Measurements from ENCODE around the gene MYO5B.

MYO5B gene

DNA sequence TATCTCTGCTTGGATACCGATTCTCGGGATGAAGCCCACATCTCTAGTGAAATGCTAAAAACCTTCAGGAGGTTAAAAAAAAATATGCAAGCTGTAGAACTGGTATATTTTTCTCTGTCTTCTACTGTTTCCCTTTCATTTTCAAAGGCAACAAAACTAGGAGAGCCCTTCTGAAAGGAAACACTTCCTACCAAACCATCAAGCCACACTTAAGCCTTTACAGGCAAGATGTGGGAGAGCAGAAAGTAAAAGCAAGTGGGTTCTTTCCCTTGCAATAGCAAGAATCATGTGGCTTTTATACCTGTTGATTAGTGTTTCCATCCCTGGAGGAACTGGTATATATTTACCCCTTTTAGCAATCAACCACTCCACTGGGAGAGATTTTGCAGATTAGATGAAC lies 233.7 kb downstream of the MYO5B start:
- DNase-seq: no peak

DNA sequence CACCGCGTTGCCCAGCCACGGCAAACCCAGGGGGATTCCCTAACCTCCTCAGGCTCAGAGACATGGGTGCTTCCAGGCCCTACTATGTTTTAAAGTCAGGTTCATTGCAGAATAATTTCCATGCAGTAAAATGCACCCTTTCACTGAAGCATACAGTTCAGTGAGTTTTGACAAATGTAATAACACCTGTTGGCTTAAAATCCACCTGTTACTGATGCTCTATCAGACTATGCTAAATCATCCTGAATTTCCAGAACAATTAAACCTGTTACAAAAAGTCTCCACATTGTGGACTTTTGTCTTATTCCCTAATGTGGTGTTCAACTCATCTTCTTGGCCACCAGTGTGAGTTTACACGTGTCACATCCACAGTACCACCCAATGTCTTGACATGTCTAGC lies 234.6 kb downstream of the MYO5B start:
- DNase-seq: no peak

DNA sequence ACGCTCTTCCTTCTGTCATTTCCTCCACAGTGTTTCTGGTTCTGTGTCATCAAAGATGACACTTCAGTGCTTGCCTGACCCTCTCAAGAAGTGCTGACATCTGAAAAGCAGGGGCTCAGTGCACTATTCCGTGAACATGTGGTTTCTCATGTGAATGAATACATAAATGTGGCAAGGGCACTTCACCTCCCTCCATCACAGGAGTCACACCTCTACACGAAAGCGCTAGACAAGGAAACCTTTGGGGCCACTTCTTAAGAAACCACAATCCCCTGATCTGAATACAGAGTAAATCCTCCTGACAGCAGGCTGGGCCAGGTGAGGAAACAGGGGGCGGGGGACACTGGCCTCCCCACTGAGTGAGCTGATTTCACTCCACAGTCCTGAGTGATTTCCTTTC lies 235.8 kb downstream of the MYO5B start:
- DNase-seq: no peak

DNA sequence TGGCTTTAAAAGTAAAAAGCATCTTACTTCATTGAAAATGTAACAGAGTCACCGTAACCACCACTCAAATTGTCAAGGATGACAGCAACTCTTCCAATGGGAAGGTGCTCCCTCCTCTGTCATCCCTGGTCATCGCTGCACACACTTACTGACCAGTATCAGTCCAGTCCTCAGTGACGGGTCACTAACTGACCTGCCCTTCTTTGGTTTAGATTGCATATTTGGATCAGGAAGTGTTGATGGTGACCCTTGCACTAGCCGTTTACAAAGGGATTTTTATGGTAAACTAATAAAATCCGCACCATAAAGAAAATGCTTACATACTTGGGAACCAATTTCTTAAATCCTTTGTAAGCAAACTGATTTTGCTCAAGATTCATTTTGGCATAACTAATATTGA lies 239.7 kb downstream of the MYO5B start:
- DNase-seq: no peak

DNA sequence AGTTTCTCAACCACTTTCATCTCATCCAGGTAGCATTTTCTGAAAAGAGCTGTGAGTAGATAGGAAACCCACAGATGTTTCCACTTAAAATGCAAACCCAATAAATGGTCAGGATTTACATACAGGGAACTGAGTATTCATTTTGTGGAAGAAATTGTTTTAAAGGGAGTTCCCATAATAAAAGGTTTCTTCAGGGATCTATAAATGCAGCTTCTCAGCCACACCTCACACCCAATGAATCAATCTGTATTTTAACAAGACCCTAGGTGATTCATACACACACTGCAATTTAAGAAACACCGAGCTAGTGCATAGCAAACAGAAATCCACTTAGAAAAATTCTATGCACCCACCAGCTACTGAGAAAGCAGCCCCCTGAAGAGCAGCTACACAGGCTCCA lies 241.6 kb downstream of the MYO5B start:
- no peak for DNase-seq

DNA sequence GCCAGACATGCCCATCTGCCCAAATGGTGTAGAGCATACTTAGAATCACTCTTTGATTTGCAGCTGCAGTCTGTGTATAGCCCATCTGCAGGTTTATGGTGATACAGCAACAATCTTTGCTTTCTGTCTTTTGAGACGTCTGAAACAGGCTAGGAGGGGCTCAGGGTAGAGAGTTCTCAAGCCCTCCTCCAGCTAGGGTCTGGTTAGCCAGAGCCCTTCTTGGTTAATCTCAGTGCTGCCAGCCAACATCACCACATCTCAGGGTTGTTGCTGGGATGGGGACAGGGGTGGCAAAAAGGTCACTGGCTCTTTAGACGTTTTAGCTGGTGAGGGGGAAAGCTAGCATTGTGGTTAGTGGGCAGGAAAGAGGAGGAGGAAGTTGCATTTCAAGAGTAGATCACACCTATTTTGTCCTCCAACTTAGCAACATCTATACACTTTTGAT lies 245.0 kb downstream of the MYO5B start:
- no peak for DNase-seq

DNA sequence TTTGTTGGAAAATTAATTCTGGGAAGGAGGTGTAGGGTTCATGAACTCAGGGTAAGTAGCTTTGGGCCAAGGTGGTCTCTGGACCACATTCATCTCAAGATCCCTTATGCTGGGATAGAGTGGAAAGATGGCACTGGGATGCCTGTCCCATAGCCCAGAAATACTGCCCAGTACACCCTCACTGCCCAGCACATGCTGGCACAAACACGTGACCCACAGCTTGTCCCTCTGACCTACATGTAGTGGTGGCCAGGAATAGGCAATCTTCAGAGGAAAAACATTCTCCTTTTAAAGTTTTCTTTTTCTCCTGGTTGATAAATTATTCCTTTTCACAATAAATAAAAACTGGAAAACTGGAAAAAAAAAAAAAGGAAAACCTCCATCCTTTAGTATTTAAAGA lies 246.0 kb downstream of the MYO5B start:
- no peak for DNase-seq

DNA sequence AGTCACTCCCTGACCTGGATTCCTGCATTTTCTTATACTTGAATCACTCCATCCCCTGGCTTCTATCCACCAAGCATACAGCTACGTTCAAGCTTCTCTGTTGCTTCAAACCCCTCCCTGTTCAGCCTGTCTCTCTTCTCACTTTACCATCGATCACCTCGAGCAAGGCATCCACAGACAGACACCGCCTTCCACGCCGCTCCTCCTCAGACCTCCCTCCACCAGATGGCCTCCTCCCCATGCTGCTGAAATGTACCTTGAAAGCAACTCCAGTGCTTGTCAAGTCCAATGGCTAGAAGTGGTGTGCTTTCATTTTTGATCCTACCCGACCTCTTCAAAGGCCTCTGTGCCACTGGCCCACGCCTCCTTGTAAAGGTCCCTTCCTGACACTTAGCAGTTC lies 250.3 kb downstream of the MYO5B start:
- DNase-seq: peak; percentile 46

DNA sequence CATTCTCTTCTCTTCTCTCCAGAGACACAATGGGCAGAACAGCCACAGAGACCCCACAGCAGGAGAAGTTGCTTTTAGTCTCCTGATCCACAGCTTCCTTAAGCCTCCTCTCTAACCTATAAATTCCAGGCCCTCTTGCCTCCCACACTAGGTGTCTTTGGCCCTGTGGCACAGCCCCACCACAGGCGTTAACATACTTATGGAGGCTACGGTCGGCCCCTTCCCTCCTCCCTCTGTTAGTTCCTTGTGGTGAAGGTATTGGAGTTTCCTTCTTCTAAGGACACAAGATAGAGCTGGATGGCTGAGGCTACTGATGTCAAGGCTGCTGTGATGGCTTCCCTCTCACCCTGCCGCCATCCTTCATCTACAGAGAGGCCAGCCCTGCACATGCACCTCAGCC lies 258.1 kb downstream of the MYO5B start:
- no peak for DNase-seq

DNA sequence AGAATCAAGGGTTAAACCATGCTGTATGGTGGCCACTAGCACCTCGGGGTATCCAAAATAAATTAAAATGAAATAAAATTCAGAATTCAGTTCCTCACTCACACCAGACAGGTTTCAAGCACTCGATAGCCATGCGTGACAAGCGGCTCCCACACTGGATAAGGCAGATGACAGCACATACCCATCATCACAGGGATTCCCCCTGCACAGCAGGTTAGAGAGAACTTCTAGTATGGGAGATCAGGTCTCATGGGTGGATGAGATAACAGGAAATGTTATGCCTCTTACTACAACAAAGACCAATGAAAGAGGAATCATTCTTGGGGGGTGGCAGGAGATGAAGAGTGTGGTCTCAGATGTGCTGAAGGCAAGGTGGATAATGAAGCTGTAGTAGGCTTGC lies 259.7 kb downstream of the MYO5B start:
- DNase-seq: no peak

DNA sequence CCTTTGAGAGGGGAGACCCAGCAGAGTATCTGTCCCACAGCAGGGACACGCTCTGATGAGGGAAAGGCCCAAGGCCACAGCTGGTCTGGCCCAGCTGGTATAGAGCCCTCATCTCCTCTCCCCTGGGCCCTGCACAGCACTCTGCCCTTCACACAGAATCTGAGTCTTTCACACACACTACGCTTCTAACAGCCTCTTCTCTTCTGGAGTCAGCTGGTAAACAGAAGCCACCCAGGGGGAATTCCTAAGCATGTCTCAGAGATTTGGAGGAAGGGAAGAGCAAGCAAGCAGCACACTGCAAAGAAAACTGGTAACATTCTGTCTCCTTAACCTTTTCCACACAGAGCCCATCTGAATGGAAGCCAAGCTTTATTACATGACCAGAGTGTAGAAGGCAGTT lies 260.5 kb downstream of the MYO5B start:
- no peak for DNase-seq

DNA sequence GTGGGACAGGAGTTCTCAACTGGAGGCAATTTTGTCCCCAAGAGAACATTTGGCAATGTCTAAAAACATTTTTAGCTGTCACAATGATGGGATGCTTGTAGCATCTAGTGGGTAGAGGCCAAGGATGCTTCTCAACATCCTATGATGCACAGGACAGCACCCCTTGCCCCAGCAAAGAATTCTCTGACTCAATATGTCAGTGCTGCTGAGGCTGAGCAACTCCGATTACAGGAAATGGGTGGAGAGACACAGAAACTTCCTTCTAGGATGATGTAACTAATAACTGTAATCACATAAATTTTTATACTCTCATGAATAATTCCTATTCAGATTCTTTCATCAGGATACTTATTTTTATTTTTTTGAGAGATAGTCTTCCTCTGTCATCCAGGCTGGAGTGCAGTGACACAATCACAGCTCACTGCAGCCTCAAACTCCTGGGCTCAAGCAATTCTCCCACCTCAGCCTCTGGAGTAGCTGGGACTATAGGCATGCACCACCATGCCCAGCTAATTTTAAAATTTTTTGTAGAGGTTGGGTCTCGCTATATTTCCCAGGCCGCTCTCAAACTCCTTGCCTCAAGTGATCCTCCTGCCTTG lies 261.3 kb downstream of the MYO5B start:
- DNase-seq: no peak

DNA sequence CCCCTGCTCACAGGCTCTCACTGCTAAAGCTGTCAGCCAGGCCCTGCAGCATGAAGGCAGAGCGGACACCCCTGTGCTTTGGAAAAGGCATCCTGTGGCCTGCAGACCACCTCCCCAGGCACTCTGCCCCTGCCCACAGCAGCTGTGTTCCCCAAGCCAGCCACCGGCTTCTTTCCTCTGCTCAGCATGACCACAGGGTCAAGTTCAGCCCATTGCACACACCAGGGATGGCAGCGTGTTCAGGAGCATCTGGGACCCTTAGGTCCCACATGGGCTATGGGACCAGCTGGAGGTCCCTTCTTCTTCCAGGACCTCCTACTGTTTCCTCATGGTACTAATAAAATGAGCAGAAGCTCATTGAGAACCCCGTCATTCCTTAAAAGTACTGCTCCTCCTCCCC lies 263.2 kb downstream of the MYO5B start:
- no peak for DNase-seq

DNA sequence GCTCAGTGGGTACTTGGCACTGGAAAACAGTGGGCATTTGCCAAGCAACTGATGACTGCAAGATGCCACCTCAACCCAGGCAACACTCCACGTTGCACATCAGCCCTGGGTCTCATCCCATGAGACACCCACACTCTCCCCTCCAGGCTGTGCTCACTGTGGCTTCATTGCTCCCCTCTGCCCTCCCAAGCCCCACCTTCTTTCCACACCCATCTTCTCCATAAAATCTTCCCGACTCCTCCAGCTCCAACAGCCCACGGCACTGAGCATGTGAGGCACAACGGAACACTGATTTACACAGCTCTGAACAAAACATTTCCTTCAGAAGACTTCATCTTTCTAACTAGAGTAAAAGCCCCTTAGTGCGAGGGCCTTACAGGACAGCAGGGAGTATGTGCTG lies 263.8 kb downstream of the MYO5B start:
- DNase-seq: no peak

DNA sequence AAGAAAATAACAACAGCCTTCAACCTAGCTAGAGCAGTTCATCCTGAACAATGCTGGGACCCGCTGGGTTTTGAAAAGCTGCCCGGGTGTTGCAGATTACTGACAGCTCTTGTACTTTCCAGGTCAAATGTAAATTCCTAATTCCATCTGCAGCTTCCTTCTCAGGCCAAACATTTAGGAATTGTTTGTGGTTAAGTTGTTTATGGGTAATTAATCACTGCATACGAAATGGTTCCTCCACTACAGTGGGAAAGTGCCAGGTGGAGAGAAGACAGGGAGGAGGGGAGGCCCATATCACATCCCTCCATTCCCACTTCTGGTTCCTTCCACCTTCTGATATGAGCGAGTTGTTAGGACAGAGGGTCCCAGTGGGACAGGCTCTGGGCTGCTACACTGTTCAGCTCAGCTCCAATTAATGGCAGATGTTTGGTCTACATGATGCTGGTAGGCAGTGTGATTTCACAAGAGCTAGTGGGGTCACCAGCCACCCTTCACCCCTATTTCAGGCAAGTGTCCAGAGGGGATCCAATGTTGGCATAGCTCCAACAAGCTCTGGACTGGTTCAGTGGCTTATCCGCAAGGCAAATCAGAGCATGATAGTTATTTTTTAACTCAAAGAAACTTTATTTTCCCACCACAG lies 268.7 kb downstream of the MYO5B start:
- no peak for DNase-seq

DNA sequence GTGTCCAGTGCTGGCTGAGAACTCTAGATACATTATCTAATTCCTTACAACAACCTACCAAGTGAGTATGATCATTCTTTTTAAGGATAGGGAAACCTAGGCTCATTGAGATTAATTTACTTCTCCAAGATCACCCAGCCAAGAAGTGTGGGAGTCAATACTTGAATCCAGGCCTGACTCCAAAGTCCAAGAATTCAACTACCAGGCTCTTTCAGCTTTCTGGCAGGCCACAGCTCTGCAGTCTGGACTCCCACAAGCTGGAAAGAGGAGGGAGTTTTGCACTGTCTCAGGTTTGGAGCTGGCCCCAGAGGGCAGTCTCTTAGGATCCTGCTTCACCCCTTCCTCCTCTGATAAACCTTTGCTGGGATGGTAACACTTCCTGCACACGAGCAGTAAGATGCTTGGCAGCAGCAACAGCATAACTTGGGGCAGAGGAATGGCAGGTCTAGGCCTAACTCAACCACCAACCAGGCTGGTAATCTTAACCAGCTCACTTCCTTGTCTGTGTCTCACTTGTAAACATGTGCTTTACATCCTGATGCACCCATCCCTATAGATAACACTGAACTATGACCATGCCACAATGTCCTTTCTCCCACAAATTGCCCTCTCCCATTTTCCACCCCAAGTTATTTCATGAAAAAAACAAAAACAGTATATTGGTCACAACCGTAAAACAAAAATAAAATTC lies 270.5 kb downstream of the MYO5B start:
- no peak for DNase-seq

DNA sequence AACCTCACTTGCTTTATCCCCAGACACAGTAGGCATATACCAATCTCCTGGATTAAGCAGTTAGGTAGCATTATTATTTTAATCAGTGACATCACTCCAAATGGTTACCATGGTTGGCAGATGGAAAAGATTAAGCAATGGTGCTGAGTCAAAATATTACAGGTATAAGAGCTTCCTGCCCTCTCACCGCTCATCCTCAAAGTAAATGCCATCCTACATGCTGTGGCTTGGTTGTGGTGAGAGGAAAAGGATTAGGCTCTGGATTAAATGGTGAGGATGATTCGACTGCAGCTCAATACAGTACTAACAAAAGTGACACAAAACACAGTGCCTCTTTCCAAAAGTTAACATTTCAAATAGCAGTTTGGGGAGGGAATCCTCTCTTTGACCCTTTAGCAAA lies 272.7 kb downstream of the MYO5B start:
- peak; percentile 32 for DNase-seq

DNA sequence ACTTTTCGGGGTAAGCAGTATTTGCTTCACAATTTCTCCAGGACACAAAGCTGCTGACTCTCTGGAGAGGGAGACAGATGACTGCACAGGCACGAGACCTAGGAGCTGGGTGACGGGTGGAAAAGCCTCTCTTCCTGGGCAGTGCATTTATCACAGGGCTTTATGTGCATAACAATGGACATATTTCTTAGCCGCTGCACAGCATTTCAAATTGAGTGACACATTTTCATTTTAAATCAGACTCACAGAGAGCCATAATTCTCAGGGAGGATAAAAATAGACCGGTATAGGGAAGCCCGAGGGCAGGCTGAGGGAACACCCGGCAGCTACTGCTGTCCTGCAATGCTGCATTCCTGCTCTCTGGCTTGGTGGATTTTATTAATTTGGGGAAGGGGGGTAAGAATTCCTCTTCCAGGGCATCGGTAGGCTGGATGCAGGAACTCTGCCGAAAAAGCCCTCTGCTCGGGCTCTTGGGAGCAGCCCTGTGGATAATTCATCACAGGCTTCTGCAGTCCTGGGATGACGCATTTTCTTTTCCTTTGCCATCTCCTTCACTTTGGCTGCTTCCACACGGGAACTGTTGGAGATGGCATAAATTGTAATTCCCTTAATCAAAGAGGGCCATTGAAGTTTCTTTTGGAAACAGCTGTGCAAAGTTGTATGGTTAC lies 273.5 kb downstream of the MYO5B start:
- DNase-seq: no peak

DNA sequence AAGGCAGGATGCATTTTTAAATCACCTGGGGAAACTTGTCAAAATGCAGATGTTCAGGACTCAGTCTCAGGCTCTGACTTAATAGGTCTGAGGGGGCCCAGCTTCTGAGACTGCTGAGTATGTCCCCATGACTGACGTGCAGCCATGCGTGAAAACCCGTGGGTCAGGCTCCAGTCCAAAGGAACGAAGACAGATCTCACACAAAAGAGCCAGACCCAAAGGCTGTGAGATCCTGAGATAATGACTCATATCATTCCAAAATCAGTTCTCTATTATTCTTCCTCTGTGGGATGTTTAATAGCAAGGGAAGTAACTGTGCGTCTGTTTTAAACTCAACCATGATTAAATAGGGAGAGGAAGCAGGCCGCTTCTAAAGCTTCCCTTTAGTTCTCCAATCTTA lies 274.2 kb downstream of the MYO5B start:
- no peak for DNase-seq

DNA sequence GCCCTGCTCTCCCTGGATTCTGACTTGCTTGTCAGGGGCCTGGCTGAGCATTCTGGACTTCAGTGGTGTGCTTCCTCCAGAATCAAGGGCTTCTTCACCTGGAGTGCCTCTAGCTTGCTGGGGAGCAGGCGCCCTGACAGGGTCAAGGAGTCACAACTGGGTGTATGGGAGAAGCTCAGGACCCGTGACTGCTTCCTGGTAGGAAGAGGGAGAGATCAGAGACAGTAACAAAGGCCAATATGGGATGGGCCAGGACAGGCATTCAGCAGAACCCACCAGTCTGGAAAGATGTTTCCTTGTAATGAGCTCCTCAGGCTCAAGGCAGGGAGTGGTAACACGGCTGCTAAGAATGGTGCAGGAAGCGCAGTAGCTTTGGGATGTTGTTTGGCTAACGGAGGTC lies 277.2 kb downstream of the MYO5B start:
- no peak for DNase-seq

DNA sequence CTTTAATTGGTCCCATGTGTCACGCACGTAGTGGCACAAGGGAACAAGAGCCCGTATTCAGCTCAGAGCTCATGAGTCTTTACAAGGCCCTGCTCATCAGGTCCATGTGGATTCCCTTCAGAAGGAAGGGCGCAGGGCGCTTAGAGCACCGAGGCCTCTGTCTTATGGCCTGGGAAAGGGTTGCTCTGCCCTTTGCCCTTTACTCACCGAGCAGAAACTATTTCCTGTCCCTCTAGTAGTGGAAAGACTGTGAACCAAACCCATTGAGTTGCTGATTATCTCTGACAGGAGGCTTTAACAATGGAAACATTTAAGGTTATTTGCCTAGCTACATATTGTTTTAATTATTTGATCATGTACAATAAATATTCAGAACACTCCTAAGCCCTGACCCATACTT lies 279.6 kb downstream of the MYO5B start:
- no peak for DNase-seq

DNA sequence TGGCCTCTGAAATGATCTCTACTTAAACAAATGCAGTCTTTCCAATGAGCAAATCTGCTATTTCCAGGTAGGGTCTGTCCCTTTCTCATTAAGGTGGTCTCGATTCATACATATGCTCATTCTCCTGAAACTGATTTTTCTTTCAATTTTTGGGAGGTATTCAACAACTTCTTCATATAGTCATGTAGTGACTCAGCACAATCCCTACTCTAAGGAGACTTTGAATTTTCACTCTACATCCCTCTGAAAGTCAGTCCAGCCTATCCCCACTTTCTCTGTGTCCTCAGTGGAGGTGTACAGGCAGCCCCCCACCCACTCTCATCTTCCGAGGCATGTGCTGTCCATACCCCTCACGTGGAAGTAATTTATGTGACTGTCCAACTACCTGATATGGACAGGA lies 281.7 kb downstream of the MYO5B start:
- no peak for DNase-seq

DNA sequence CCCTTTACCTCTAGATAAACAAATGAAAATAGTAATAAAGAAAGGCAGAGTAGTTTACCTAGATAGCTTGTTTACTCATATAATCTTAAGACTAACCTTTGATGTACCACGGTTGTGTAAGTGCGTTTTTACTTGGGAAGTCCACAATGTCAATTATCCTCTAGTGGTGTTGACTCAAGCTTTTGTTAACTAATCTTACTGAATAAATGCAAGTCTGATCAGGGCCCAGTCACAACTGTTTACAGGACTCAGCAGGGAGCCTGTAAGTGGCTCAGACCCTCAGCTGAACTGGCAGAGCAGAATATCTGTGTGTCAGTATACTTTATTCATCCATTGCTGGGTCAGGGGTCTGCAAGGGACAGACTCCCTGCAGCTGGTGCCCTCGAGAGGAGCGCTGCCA lies 283.5 kb downstream of the MYO5B start:
- DNase-seq: no peak

DNA sequence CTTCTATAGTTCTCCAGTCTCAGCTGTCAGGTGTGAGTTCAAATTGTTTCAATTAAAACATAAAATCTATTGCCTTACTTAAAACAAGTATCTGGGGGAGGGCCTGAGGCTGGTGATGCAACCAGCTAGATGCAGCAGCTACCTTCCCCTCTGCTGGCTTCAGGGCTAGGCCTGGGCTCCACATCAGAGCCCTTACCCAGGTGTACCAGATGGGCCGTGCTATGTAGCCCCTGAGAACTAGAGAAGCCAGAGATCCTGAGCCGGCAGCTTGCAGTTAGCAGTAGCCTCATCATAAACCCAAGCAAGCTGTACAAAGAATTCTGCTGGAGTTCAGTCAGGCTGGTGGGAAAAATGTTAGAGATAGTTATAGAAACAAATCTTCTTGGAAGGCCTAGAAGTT lies 284.0 kb downstream of the MYO5B start:
- no peak for DNase-seq

Measured in NCI-H82 (cell line).